Lower leg skin (tissue), 4 donors: Measurements from ENCODE around the gene OVOL3. TPM values are rescaled to one million over a fixed set of nuclear protein-coding genes. Genes with fewer than 3 reads are reported as not detected.

Experiments used
- DNase-seq, 2 donors: peaks; one replicate each; pipeline ENCODE4 v3.0.0-alpha.2; 2019; ENCODE audit warnings: low spot score in 2 of 2
- H3K4me3 ChIP-seq: fragments of 200-600 bp; sonication (generic); 2 replicates; pipeline ENCODE4 v1.5.1; 2017; ENCODE audit warnings: mild to moderate bottlenecking, low read depth; ENCODE audit not compliant: poor library complexity, severe bottlenecking
- POLR2A ChIP-seq, 2 donors: fragments of 450-650 bp; IDR thresholded peaks; one replicate each; pipeline ENCODE4 v1.6.1; 2016 to 2017; ENCODE audit warnings: antibody characterized with exemption in 2 of 2, mild to moderate bottlenecking in 1 of 2, moderate library complexity in 1 of 2
- WGBS, 2 donors: methylation state at CpG; one replicate each; pipeline ENCODE4 v1.1.5; 2018; 5-methylcytosine and 5-hydroxymethylcytosine counted together
- intact Hi-C: fragments of 100-400 bp; cut with DNase I; formaldehyde crosslinking; loops from one replicate; pipeline ENCODE4 v1.15.0; 2023; ENCODE audit warnings: low total_unique reads
- total RNA-seq, 4 donors: library from RNA; depleted of rRNA; stranded (reverse); fragments of >200 nt; gene quantifications; one replicate each; pipeline ENCODE4 v1.1.0, GENCODE V29; 2016
- TF ChIP-seq, protein P1 (sequence below), 3 donors: fragments of 450-650 bp; IDR thresholded peaks; one replicate each; pipeline ENCODE4 v1.5.1; 2016; ENCODE audit warnings: antibody characterized with exemption in 3 of 3, mild to moderate bottlenecking in 3 of 3, moderate library complexity in 2 of 3

OVOL3 gene
- total RNA-seq, 4 donors from 2014 or later = not detected

DNA sequence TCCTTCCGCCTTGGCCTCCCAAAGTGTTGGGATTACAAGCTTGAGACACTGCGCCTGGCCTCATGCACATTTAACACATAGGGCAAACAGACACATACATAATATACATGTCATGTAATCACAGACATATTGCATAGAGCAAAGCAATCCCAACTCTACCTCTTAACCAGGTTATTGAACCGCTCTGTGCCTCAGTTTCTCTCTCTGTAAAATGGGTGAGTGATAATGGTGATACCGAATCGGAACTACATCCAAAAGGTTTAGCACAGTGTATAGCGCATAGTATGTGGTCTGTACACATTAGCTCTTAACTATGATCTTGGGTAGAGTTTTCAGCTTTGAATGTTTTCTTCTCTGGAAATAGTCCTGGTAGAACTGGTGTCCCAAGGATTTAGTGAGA lies 33.7 kb downstream of the OVOL3 start:
- H3K4me3 ChIP-seq = no peak overlapping the region
- TF ChIP-seq POLR2A (IDR thresholded peaks at IDR 0.05) = no peak
- TF ChIP-seq, protein P1, sequence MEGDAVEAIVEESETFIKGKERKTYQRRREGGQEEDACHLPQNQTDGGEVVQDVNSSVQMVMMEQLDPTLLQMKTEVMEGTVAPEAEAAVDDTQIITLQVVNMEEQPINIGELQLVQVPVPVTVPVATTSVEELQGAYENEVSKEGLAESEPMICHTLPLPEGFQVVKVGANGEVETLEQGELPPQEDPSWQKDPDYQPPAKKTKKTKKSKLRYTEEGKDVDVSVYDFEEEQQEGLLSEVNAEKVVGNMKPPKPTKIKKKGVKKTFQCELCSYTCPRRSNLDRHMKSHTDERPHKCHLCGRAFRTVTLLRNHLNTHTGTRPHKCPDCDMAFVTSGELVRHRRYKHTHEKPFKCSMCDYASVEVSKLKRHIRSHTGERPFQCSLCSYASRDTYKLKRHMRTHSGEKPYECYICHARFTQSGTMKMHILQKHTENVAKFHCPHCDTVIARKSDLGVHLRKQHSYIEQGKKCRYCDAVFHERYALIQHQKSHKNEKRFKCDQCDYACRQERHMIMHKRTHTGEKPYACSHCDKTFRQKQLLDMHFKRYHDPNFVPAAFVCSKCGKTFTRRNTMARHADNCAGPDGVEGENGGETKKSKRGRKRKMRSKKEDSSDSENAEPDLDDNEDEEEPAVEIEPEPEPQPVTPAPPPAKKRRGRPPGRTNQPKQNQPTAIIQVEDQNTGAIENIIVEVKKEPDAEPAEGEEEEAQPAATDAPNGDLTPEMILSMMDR (IDR thresholded peaks at IDR 0.05) = no peak
- DNase-seq = no peak
- WGBS, 2 donors = 95 to 99% methylated on average over 6 of the region's 6 CpGs
- intact Hi-C loops = no loop called here

DNA sequence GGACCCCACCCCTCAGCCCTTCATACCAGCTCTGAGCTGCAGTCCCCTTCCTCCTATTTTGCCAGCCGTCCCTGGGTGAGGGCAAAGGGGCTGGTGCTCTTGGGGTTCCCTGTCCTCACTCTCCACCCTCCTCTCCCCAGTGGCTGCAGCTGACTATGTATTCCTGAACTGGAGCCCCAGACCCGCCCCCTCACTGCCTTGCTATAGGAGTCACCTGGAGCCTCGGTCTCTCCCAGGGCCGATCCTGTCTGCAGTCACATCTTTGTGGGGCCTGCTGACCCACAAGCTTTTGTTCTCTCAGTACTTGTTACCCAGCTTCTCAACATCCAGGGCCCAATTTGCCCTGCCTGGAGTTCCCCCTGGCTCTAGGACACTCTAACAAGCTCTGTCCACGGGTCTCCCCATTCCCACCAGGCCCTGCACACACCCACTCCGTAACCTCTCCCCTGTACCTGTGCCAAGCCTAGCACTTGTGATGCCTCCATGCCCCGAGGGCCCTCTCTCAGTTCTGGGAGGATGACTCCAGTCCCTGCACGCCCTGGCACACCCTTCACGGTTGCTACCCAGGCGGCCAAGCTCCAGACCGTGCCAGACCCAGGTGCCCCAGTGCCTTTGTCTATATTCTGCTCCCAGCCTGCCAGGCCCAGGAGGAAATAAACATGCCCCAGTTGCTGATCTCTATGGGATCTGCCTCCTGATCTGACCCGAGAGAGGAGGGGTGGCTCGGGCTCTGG lies 38.9 kb downstream of the OVOL3 start:
- TF ChIP-seq, protein P1 (IDR thresholded peaks at IDR 0.05) = no peak
- TF ChIP-seq POLR2A (IDR thresholded peaks at IDR 0.05) = no peak
- intact Hi-C loops = no loop called here
- no peak overlapping the region for H3K4me3 ChIP-seq

DNA sequence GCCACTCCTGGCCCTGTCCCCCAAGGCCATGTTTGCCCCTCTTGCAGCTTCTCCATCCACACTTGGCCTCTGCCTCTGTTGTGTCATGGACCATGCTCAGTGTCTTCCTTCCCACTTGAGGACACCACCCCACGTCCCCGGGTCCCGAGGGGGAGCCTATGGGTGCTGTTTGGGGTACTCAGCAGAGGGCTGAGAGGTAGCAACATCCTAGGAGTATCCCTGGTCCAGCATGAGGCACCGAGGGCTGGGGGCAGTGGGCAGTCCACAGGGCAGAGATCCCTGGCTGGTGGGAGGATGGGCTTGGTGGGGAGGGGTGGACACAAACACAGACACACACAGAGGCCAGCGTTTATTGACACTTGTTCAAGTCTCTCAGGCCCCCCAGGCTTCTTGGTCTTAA lies 39.6 kb downstream of the OVOL3 start:
- intact Hi-C loops = no loop called here
- peak in 1 of 2 donors; percentile 87 for DNase-seq
- no peak overlapping the region for H3K4me3 ChIP-seq
- TF ChIP-seq, protein P1 (IDR thresholded peaks at IDR 0.05) = no peak
- TF ChIP-seq POLR2A (IDR thresholded peaks at IDR 0.05) = no peak
- WGBS, 2 donors = 57 to 71% methylated on average over 5 of the region's 5 CpGs

More for the DNA sequence above, 38.9 kb downstream of the OVOL3 start:
- DNase-seq = peak; percentile 76 to 94
- WGBS, 2 donors = 40 to 41% methylated on average over 12 to 13 of the region's 13 CpGs

DNA sequence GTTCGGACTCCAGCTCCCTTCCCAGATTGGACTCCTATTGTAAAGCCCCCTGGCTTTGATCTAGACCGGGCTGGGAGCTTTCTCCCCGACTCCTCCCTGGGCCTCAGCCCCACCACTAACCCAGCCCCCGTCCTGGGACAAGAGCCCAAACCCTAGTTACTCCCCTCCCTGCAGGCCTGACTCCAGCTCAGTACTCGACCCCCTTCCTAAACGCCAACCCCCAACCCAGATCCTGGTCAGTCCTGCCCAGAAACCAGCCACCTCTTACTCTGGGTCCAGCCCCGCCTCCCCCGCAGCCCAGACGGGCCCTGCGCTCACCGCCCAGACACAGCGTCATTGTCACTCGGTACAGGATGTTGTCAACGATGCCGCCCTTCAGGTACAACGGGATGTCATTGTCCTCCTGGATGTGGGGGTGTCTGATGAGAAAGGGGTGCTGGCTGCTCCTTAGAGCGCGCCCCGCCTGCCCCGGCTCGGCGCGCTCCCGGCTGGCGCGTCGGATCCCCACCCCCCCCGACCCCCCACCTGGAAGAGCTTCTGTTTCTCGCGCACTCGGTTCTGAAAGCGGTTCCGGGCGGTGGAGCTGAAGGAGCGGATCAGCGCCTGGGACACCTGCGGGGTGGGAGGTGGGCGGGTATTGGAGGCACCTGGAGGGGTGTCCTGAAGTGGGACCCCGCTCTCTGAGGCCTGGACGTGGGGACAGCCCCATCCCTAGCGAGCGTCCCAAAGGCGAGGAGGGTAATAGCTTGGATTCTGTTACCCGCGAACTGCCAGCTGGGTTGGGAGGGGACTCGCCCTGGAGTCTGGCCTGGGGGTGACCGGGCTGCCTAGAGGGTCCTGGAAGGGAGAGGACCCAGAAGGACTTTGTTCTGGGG lies 40.4 kb downstream of the OVOL3 start:
- peak overlapping the region; percentile 38 for H3K4me3 ChIP-seq
- WGBS, 2 donors = 44 to 54% methylated on average over 27 to 35 of the region's 47 CpGs
- DNase-seq = peak; percentile 54 to 95
- TF ChIP-seq, protein P1 (IDR thresholded peaks at IDR 0.05) = no peak
- no peak for TF ChIP-seq POLR2A (IDR thresholded peaks at IDR 0.05)
- intact Hi-C loops = no loop called here

DNA sequence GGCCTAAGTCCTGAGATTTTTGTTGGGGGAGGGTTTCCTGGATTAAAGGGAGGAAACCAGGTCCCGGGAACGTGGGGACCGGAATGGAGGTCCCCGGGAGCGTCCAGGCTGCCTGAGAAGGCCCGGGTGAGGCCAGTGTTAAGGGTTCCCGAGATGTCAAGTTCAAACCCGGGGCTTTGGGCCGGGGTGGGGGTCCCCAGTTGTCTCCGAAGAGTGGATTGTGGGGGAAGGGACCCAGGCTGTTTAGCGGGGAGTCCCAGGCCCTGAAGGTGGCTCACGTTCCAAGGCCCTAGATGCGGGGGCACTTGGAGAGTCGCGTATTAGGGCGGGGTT lies 41.0 kb downstream of the OVOL3 start:
- H3K4me3 ChIP-seq = peak overlapping the region; percentile 38
- intact Hi-C loops = no loop called here
- DNase-seq = peak in 1 of 2 donors; percentile 88
- TF ChIP-seq, protein P1 (IDR thresholded peaks at IDR 0.05) = no peak
- no peak for TF ChIP-seq POLR2A (IDR thresholded peaks at IDR 0.05)
- WGBS, 2 donors = 27 to 34% methylated on average over 12 to 16 of the region's 16 CpGs
